Transverse colon (tissue), 3 donors: Measurements from ENCODE around the gene KCNT2.
"Not testable (repeated sequence)": the region's sequence is repeated elsewhere in the genome, so short reads cannot be mapped to it uniquely, and the experiment has no call there.

ENCODE experiments used
- POLR2A ChIP-seq: fragments of 450-650 bp; IDR thresholded peaks from one replicate; pipeline ENCODE4 v1.6.1; 2016; ENCODE audit warnings: antibody characterized with exemption, mild to moderate bottlenecking, moderate library complexity
- TF ChIP-seq, protein P1 (sequence below), 5 experiments: fragments of 200-600 bp in 3 of 5; fragments of 450-650 bp in 2 of 5; sonication (generic) in 3 of 5; IDR thresholded peaks; 1 replicate in 2 of 5; 2 replicates in 3 of 5; pipeline ENCODE4 v1.5.1; 2016 to 2017; ENCODE audit warnings: antibody characterized with exemption in 5 of 5, inconsistent platforms in 3 of 5, mild to moderate bottlenecking in 2 of 5, moderate library complexity in 1 of 5

DNA sequence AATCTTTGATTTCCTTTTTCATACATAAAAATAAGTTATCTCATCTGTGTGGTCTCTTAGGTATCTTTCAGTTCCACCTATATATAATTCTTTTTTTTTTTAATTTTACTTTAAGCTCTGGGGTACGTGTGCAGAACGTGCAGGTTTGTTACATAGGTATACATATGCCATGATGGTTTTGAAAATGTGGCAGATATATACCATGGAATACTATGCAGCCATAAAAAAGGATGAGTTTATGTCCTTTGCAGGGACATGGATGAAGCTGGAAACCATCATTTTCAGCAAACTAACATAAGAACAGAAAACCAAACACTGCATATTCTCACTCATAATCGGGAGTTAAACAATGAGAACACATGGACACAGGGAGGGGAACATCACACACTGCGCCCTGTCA is 345.2 kb downstream of the KCNT2 start:
- not testable (repeated sequence) for TF ChIP-seq POLR2A
- TF ChIP-seq, protein P1, sequence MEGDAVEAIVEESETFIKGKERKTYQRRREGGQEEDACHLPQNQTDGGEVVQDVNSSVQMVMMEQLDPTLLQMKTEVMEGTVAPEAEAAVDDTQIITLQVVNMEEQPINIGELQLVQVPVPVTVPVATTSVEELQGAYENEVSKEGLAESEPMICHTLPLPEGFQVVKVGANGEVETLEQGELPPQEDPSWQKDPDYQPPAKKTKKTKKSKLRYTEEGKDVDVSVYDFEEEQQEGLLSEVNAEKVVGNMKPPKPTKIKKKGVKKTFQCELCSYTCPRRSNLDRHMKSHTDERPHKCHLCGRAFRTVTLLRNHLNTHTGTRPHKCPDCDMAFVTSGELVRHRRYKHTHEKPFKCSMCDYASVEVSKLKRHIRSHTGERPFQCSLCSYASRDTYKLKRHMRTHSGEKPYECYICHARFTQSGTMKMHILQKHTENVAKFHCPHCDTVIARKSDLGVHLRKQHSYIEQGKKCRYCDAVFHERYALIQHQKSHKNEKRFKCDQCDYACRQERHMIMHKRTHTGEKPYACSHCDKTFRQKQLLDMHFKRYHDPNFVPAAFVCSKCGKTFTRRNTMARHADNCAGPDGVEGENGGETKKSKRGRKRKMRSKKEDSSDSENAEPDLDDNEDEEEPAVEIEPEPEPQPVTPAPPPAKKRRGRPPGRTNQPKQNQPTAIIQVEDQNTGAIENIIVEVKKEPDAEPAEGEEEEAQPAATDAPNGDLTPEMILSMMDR (IDR thresholded peaks at IDR 0.05) = not testable (repeated sequence)
